HG03108 (cell line): ENCODE measurements around the gene PLCB1.
"Not testable (repeated sequence)": the region's sequence is repeated elsewhere in the genome, so short reads cannot be mapped to it uniquely, and the experiment has no call there.

Experiments used
- ATAC-seq: cut with Tn5 transposase; IDR thresholded peaks from one replicate; pipeline ENCODE4 v1.9.1; 2021; ENCODE audit warnings: moderate library complexity; ENCODE audit not compliant: unreplicated experiment

Gene PLCB1

DNA sequence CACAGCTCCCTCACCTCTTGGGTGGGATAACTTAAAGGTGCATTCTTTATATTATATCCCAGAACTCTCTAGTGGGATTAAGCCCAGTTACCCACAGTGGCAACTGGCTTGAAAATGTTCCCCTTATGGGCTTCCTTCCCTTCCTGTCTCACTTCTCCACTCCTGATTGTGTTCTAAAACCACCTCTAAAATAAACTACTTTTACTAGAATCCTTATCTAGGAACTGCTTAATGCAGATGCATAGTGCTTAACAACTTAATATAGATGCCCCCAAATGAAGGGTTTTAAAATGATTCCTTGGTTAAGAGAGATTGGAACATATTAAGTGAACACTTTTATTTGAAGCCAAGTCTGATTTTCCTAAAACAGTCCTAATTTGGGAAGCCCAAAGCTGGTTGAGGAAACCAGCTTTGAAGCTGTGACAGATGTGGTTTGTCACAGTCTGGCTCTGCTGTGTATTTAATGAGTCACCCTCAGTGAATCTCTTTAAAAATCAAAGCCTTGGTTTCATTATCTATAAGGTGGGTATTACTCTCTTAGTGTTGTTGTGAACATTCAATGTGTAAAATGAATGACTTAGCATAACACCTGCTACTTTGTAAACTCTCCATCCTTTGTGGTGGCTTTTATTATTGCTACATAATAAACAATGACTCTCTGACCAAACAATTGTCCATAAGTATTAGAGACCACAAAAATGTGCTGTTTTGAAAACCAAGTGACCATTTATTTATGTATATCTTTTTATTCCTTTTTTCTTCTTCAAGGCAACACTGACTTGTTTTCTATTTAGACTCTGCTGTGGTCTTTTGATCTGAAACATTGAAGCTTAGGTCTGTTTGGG, 24.4 kb downstream of the PLCB1 start:
- peak; percentile 77 for ATAC-seq

DNA sequence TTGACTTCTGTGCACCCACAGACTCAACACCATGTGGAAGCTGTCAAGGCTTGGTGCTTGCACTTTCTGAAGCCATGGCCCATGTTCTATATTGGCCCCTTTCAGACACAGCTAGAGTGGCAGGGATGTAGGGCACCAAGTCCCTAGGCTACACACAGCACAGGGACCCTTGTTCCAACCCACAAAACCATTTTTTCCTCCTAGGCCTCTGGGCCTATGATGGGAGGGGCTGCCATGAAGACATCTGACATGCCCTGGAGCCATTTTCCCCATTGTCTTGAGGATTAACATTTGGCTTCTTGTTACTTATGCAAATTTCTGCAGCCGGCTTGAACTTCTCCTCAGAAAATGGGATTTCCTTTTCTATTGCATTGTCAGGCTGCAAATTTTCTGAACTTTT, 27.2 kb downstream of the PLCB1 start:
- ATAC-seq = not testable (repeated sequence)

DNA sequence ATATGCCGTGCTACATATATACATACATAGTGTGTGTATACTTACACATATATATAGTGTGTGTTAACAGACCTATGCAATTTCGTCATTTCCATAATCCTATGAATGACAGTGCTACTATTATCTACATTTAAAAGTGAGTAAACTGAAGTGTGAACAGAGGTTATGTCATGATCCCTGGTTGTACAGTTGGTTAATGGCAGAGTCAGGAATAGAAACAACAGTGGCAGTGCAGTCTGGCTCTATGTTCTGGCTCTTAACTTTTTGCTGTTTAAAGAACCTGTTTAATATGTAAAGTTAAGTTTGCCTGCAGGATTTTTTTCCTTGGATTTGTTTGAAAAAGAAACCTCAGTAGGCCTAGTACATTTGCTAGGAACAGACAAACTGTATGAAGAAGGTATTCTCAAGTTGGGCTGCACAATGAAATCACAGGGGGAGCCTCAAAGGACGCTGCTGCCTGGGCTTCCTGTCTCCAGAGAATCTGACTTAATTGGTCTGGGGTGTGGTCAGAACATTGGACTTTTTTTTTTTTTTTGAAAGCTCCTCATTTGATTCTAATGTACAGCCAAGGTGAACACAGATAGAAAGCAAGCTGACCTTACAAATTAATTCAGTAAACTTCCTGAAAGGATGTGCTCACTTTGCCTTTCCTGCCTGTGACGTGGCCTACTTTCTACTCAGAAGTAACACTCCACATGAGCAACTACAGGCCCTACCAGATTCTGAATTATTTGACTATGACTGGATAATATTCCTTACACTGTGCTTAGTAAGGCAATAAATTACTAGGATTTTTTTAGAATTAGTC, 29.4 kb downstream of the PLCB1 start:
- ATAC-seq = no peak

DNA sequence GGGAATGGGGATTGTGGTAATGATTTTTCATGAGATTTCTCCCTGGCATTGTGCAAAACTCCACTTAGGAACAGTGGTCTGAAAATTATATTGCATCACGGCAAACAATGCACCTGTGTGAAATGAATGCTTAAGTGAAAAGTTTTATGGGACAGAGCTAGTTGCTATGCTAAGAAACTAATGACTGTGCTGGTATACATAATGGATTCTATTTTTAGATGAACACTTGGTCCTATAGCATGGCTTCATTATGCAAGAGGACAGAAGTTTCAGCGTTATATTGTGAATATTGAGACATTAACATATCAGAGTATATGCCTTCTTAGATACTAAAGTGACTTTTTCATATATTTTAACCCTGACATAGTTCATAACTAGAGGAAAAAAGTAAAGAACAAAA, 30.5 kb downstream of the PLCB1 start:
- ATAC-seq = no peak

DNA sequence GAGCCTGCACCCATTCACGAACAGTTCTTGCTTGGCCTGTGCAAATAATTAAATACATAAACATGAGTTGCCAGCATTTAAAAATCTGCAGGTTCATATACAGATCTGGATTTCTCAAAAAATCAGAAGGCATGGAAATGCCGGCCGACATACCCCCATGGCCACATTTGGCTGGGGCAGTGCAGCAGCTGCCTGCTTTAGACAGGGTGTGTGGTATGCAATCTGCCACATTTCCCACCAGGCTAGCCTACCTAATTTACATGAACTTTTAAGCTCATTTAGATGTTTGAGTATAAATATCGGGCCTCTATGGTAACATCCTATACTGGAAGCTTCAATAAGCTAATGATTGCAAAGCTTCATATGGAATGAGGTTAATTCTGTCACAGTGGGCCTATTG, 31.5 kb downstream of the PLCB1 start:
- ATAC-seq = no peak

DNA sequence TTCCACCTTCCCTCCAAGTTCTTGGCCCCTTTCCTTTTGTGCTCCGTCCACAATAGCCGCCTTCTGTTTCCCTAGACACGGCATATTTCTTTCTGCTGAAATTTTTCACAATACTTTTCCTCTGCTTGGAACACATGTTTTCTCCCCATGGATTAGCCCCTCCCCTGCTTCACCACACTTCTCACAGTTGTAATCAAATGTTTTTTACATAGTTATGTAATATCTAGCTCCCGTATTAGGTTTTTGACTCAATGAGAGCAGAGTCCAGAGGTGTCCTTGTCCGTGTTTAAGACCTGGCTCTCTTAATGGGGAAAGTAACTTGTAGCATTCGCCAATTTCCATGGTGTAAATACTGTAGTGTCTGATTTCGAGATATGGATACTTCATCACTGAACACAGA, 34.7 kb downstream of the PLCB1 start:
- no peak for ATAC-seq

DNA sequence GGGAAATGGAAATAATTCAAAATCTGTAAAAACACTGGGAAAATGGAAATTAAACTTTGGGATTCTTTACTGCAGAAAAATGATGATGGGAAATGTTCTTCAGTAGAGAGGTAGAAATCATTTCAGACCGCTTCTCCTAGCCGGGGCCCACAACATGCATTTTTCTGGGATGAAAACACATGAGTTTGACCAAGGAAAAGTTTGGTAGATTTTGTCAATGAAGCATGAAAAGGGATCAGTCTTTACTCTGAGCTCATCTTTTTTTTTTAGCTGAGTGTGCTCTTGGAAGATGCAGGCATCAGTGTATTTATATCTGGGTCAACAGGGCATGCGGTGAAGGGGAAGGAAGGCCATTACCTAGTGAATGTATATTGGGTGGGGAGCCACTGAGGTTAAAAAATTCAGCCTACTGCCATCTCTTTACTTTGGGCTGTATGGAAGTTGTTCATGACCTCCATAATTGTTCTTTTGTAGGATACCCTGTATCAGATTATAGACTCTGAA, 36.8 kb downstream of the PLCB1 start:
- no peak for ATAC-seq

DNA sequence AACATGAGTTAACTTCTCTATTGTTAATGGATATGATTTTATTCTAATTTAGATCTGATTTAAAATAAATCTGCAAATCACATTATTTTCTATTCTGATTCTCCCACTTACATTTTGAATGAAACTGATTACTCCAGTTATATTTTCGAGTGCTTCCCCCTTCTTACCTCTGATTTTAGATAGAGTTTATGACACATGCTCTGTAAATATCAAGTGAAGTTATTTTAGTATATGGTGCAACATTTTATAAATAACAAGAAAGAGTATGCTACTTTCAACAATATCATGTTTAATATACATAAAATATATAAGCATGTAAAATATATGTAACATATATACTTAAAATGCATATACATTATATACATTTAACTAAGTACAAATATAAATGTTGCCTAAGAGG, 38.9 kb downstream of the PLCB1 start:
- ATAC-seq = no peak

DNA sequence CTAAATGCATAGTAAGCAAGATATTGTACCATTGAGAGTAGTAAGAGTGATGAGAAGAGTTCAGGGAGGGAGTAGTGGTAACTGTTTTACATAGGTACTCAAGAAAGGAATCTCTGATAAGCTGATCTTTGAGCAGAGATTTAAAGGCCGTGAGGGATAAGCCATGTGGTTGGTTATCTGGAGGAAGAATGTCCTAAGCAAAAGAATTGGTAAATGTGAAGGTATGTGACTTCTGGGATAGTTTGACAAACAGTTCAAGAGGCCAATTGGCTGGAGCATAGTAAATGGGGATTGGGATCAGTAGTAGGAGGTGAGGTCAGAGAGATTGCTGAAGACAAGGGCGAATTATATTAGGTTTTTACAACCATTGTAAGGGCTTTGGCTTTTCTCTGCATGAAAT, 40.1 kb downstream of the PLCB1 start:
- ATAC-seq = no peak

DNA sequence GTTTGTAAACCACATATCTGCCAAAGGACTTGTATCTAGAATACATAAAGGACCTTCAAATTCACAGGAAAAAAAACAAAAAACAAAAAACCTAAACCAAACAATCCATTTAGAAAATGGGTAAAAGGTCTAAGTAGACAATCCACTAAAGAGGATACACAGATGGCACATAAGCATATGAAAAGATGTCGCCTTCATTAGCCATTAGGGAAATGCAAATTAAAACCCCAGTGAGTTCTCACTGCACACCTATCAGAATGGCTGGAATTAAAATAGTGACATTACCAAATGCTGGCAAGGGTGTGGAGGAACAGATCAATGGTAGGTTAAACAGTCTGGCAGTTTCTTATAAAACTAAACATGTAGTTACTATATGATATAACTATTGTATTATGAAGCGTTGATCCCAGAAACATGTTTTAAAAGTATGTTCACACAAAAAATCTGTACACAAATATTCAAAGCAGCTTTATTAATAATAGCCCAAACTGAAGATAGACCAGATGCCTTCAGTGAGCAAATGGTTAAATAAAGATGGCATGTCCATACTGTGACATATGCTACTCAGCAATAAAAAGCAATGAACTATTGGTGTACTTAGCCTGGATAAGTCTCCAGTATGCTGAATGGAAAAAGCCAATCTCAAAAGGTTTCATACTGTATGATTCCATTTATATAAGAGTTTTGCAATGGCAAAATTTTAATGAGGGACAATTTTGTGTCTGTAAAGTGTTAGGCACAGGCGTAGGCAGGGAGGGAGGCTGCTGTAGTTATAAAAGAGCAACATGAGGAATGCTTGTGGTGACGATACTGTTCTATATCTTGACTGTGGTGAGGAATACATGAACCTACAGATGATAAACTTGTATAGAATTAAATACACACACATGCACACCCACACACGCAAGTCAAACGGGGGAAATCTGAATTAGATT, 43.9 kb downstream of the PLCB1 start:
- no peak for ATAC-seq

DNA sequence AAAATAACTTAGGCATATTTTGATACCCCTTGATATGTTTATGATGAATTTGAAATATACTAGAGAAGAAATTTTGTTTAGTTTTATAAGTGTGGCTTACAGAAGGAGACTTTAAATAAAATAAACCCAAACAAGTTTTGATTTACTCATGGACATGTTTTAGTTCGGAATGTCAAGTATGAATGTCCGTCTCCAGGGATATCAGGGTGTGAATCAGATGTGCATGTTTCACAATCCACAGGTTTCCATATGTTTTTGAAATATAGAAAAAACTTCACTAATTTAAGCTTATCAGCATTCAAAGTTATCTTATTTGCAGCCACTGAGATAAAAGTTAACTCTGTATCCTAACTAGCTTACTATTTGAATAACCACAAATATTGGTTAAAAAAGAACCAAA, 51.5 kb downstream of the PLCB1 start:
- no peak for ATAC-seq

DNA sequence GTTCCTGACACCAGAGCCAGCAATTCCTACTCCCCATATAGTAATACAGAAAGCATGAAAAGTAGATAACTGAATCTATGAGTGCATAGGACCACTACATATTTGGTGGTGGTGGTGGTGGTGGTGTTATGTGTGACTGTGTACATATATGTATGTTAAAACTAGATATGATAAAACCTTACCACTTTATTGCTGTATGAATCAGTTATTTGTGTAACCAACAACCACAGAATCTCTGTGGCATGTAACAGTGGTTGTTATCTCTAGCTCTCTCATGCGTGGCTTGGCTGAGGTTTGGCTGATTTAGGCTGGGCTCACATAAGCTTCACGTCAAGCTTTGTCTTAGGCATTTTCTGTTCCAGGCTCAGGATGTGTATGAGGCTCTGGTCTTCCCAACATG, 55.7 kb downstream of the PLCB1 start:
- no peak for ATAC-seq

DNA sequence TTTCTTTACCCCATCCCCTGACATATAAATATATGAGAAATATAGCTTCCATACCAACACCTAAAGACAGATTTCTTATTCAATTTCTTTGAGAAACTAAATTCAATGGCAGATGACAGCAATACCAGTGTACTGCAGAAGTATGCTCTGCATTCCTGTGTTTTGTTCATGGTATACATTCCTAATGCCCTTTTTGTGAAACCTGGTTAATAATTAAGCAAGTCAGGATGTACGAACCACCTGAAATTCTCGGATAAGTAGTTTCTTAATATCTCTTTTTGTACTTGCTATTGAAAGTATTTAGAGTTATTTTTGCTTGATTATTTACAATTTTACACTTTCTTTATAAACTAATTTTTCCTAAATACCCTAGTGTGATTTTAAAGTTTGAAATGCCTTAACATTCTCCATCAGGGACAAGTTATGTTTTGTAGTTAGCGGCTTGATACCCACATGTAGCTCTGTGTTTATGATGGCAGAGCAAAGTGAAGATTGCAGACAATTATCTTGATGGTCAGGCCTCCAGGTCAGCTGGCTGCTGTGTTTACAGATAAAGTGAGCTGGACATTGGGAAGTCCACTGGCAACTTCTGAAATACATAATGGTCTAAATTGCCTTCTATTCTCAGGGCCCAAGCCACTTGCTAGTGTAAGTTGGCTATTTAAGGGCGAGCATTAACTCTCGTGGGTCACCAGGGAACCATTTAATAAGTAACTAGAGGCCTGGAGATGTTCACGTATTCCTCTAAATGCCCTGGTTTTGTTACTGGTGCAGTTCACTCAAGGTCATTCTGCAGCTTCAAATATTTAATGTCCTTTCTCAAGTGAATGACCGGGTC, 58.2 kb downstream of the PLCB1 start:
- no peak for ATAC-seq

DNA sequence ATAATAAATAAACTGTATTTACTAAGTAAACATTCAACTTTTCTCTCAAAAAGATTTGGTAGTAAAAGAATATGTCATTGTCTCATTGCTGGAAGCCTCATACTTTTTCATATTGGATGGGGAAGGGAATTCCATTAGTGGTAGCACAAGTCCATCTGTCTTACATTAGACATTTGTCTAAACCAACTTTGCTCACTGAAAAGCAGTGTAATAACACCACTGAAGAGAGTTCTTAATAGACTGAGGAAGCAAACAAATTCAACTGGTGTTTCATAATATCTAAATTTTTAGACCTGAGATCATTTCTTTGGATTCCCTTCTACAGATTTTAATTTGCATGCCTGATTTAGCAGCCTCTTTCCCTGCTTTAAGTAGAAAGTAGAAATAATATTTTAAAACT, 62.7 kb downstream of the PLCB1 start:
- no peak for ATAC-seq

DNA sequence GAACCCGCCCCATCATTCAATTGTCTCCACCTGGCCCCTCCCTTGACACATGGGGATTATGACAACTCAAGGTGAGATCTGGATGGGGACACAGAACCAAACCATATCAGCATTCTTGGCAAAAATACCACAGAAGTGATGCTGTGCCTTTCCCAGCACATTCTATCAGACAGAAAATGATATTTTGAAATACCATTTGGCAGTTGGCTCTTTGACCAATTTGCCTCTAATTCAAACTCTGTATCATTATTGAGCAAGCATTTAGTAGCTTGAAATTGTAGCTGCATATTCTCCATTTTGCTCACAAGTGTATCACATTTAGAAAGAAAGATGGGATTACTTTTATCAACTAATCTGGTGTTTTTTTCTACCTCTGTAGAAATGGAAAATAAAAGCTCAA, 64.0 kb downstream of the PLCB1 start:
- no peak for ATAC-seq

DNA sequence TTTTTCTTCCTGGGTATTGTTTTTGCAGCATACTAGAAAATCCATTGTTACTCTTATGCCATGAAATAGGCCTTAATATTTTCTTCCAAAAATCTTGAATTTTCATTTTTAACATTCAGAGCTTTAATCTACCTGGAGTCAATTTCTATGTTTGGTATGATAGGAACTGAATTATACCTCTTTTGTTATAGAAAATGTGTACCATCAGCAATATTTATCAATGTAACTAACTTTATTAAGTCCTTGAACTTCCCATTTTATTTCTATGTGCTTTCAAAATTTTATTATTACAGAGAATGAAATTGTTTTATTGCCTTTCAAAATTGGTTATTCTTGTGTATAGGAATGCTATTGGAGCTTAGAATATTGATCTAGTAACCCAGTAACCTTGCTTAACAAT, 68.2 kb downstream of the PLCB1 start:
- ATAC-seq = no peak

DNA sequence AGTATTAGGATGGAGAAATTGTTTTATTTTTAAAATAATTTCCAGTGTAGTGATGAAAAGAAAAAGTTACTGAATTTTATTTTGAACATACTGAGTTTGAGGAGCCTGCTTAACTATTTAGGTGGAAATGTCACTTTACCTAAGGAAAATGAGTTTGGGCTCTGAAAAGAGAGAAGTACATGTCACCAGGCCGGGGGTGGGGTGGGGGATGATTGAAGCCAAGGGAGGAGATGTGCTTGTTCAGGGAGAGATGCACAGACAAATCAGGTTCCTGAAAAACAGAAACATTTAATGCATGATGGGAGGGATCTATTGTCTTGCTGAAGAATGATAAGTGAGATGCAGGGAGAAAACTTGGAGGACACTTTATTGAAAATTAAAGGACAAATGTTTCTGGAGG, 71.3 kb downstream of the PLCB1 start:
- no peak for ATAC-seq

DNA sequence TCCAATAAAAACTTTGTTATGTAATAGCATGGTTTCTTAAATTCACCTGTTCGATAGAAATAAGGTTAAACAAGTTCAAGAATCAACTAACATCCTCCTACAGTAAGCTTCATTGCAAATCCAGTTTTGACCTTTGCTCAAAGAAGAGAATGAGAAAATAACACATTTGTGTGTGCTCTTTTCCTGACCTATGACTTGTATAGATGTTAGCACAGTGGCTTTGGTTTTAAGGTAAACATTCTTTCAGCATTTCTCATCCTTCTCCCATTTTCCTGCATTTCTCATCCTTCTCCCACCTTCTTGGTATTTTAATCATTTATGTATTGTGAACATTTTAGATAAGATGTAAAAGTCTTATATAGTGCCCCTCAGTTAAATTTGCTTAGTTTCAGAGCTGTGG, 73.9 kb downstream of the PLCB1 start:
- ATAC-seq = no peak

DNA sequence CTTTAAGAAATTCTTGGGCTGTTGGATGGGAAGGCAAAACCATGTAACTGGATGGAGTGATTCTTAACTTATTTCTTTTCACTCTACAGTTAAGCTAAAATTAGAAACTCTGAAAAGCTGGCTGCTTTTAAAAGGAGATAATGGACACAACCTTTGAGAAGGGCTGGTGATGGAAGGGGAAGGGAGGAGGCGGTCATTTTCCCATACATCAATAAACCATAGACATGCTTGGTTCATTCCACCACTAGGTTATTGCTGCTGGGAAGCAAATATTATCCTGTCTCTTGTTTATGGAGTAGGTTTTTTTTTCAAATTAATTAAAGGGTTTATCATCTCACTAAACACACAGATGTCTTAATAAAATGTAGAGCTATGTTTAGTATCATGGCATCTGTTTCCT, 76.2 kb downstream of the PLCB1 start:
- ATAC-seq = no peak

DNA sequence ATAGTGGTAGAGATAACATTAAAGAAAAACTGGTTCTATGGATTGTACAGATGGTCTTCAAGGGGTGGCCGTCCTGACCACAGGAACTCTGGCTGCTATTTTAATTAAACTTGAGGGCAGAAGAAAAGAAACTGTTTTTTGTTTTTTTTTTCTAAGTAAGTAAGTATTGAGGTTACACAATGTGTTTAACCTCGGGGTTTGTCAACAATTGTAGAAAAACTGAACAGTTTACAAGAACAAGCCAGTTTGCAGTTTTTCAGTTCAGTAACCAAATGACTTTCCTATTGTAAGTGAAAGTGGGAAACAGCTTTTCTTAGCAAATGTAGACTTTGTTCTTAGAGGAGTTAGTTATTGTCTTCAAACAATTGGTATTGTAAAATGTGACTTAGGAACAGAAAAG, 77.0 kb downstream of the PLCB1 start:
- ATAC-seq = no peak
